Measurements from ENCODE around the gene SAMD11. TPM values are rescaled to one million over a fixed set of nuclear protein-coding genes. Genes with fewer than 3 reads are reported as not detected.

SAMD11 gene
- total RNA-seq, 1 donor from 2014 or later: not detected

- CTCF ChIA-PET: interaction anchor here (1.6 kb wide), 1 partner anchor 16 kb away, joined by 3 read pairs; no protein-coding TSS in a partner anchor
- Mint-ChIP-seq H3K27ac (no peak overlapping the region), H3K36me3 (ENCODE audit: low read depth) (no peaks in the 10 kb centered on the region), H3K4me3 (no peak overlapping the region), H3K4me1 (peaks cover 17% of the 10 kb centered on the region), H3K27me3 (peaks cover 47% of the 10 kb centered on the region), H3K9me3 (no peaks in the 10 kb centered on the region)
- ATAC-seq (ENCODE audit: low read depth) (no peak), DNase-seq (no peak)
- POLR2A ChIA-PET: no interaction called here
- no peak for TF ChIP-seq CTCF (IDR thresholded peaks at IDR 0.05)
- intact Hi-C loops (cut with micrococcal nuclease): loop anchor here (2.0 to 5.0 kb wide), 2 partner anchors 15 to 47 kb away; partner anchors contain the start of gene PLEKHN1
Observed at GRCh38 chr1:920010-920409, 3.7 kb upstream of the SAMD11 start.

GRCh38 chr1:920521-920920 is 3.2 kb upstream of the SAMD11 start:
- POLR2A ChIA-PET: interaction anchor here (0.6 kb wide), 1 partner anchor 774 kb away, joined by 4 read pairs; no protein-coding TSS in a partner anchor
- CTCF ChIA-PET: interaction anchor here (1.6 kb wide), 1 partner anchor 16 kb away, joined by 3 read pairs; no protein-coding TSS in a partner anchor
- no peaks in the 10 kb centered on the region for H3K9me3 Mint-ChIP-seq
- no peaks in the 10 kb centered on the region for H3K36me3 Mint-ChIP-seq (ENCODE audit: low read depth)
- TF ChIP-seq CTCF (IDR thresholded peaks at IDR 0.05): no peak
- peaks cover 43% of the 10 kb centered on the region for H3K27me3 Mint-ChIP-seq
- intact Hi-C loops (cut with micrococcal nuclease): loop anchor here (2.0 to 5.0 kb wide), 2 partner anchors 16 to 47 kb away; partner anchors contain the start of gene PLEKHN1
- H3K4me1 Mint-ChIP-seq: peaks cover 17% of the 10 kb centered on the region
- no peak overlapping the region for H3K4me3 Mint-ChIP-seq
- DNase-seq: no peak
- H3K27ac Mint-ChIP-seq: no peak overlapping the region
- no peak for ATAC-seq (ENCODE audit: low read depth)

- TF ChIP-seq CTCF (IDR thresholded peaks at IDR 0.05): no peak
- ATAC-seq (ENCODE audit: low read depth) (peak; percentile 55), DNase-seq (no peak)
- Mint-ChIP-seq H3K4me1 (peaks cover 21% of the 10 kb centered on the region), H3K4me3 (peak overlapping the region; percentile 19), H3K27me3 (peaks cover 42% of the 10 kb centered on the region), H3K36me3 (ENCODE audit: low read depth) (no peaks in the 10 kb centered on the region), H3K9me3 (no peaks in the 10 kb centered on the region), H3K27ac (peak overlapping the region; percentile 6)
- ChIA-PET POLR2A (interaction anchor here (0.6 kb wide), 1 partner anchor 773 kb away, joined by 4 read pairs; no protein-coding TSS in a partner anchor), CTCF (interaction anchor here (1.6 kb wide), 1 partner anchor 17 kb away, joined by 3 read pairs; no protein-coding TSS in a partner anchor)
- intact Hi-C loops (cut with micrococcal nuclease): loop anchor here (2.0 to 5.0 kb wide), 2 partner anchors 16 to 46 kb away; partner anchors contain the start of gene PLEKHN1
Observed at GRCh38 chr1:921011-921837, 2.5 kb upstream of the SAMD11 start.

GRCh38 chr1:923991-924655 is 400 bp downstream of the SAMD11 start:
- DNase-seq (no peak), ATAC-seq (ENCODE audit: low read depth) (peak; percentile 9)
- Mint-ChIP-seq H3K4me3 (no peak overlapping the region), H3K4me1 (peaks cover 23% of the 10 kb centered on the region), H3K36me3 (ENCODE audit: low read depth) (no peaks in the 10 kb centered on the region), H3K27me3 (peaks cover 46% of the 10 kb centered on the region), H3K9me3 (no peaks in the 10 kb centered on the region), H3K27ac (no peak overlapping the region)
- no peak for TF ChIP-seq CTCF (IDR thresholded peaks at IDR 0.05)
- POLR2A ChIA-PET: no interaction called here
- intact Hi-C loops (cut with micrococcal nuclease): loop anchor here (5.0 kb wide), 1 partner anchor 43 kb away; the partner anchor contains the start of gene PLEKHN1
- CTCF ChIA-PET: no interaction called here
